Upper lobe of right lung (tissue), 1 donor: ENCODE data around the gene HS6ST3. TPM values are rescaled to one million over a fixed set of nuclear protein-coding genes. Genes with fewer than 3 reads are reported as not detected.

Experiments used
- ATAC-seq: fragments of 200-7000 bp; cut with Tn5 transposase; one replicate; pipeline ENCODE4 v1.9.1; 2020; ENCODE audit warnings: mild to moderate bottlenecking, moderate library complexity
- DNase-seq: peaks from one replicate; pipeline ENCODE4 v3.0.0-alpha.2; 2020
- H3K27ac ChIP-seq: fragments of 200-600 bp; one replicate; pipeline ENCODE4 v1.8.0; 2022
- H3K27me3 ChIP-seq: fragments of 200-600 bp; one replicate; pipeline ENCODE4 v1.8.0; 2022; ENCODE audit warnings: mild to moderate bottlenecking
- H3K36me3 ChIP-seq: fragments of 200-600 bp; one replicate; pipeline ENCODE4 v1.8.0; 2022
- H3K4me1 ChIP-seq: fragments of 200-600 bp; one replicate; pipeline ENCODE4 v1.8.0; 2022
- H3K4me3 ChIP-seq: fragments of 200-600 bp; one replicate; pipeline ENCODE4 v1.8.0; 2022; ENCODE audit warnings: mild to moderate bottlenecking
- H3K9me3 ChIP-seq: fragments of 200-600 bp; one replicate; pipeline ENCODE4 v1.8.0; 2022
- CTCF ChIP-seq: fragments of 200-600 bp; IDR thresholded peaks from one replicate; pipeline ENCODE4 v1.8.0; 2022; ENCODE audit warnings: antibody characterized with exemption
- intact Hi-C: fragments of 100-400 bp; cut with DNase I; formaldehyde crosslinking; loops from one replicate; pipeline ENCODE4 v1.11.0; 2022
- total RNA-seq: library from RNA; stranded (reverse); fragmentation: NEBNext Ultra II Directional; extraction: Animal tissue kit (Norgen Biotek cat#: 25700); gene quantifications from one replicate; pipeline ENCODE4 v1.2.1, GENCODE V29; 2021
- donor health status: DM: no; HTN: yes; CAD: no; lungs with severe emphysema.

Gene HS6ST3
- total RNA-seq, 1 donor from 2014 or later, result not detected

- Histone ChIP-seq H3K36me3 (no peaks in the 10 kb centered on the region), H3K27me3 (no peaks in the 10 kb centered on the region), H3K9me3 (no peaks in the 10 kb centered on the region), H3K27ac (no peak overlapping the region), H3K4me1 (no peaks in the 10 kb centered on the region), H3K4me3 (no peak overlapping the region)
- intact Hi-C loops, result no loop called here
- no peak for TF ChIP-seq CTCF
- peak; percentile 75 for ATAC-seq
- no peak for DNase-seq
These were observed 768.4 kb downstream of the HS6ST3 start for GRCh38 chr13:96858133-96858826.

- Histone ChIP-seq H3K36me3 (no peaks in the 10 kb centered on the region), H3K4me1 (no peaks in the 10 kb centered on the region), H3K9me3 (no peaks in the 10 kb centered on the region), H3K27ac (no peak overlapping the region), H3K4me3 (no peak overlapping the region), H3K27me3 (no peaks in the 10 kb centered on the region)
- ATAC-seq, result no peak
- DNase-seq, result no peak
- intact Hi-C loops, result no loop called here
- TF ChIP-seq CTCF, result no peak
These were observed 771.0 kb downstream of the HS6ST3 start for GRCh38 chr13:96860882-96861281.

- no peak for DNase-seq
- Histone ChIP-seq H3K4me3 (no peak overlapping the region), H3K4me1 (no peaks in the 10 kb centered on the region), H3K27ac (no peak overlapping the region), H3K36me3 (no peaks in the 10 kb centered on the region), H3K27me3 (no peaks in the 10 kb centered on the region), H3K9me3 (no peaks in the 10 kb centered on the region)
- intact Hi-C loops, result no loop called here
- ATAC-seq, result no peak
- TF ChIP-seq CTCF, result no peak
These were observed 772.2 kb downstream of the HS6ST3 start for GRCh38 chr13:96862093-96862492.

GRCh38 chr13:96862999-96863398, 773.1 kb downstream of the HS6ST3 start:
- intact Hi-C loops, result no loop called here
- ATAC-seq, result no peak

GRCh38 chr13:96871469-96871868, 781.6 kb downstream of the HS6ST3 start:
- ATAC-seq, result no peak
- no peak for DNase-seq
- Histone ChIP-seq H3K4me1 (no peaks in the 10 kb centered on the region), H3K9me3 (no peaks in the 10 kb centered on the region), H3K36me3 (no peaks in the 10 kb centered on the region), H3K27me3 (no peaks in the 10 kb centered on the region), H3K27ac (no peak overlapping the region), H3K4me3 (no peak overlapping the region)
- no peak for TF ChIP-seq CTCF
- intact Hi-C loops, result no loop called here

More at GRCh38 chr13:96862999-96863398, 773.1 kb downstream of the HS6ST3 start:
- H3K9me3 ChIP-seq, result no peaks in the 10 kb centered on the region
- H3K27me3 ChIP-seq, result no peaks in the 10 kb centered on the region
- no peaks in the 10 kb centered on the region for H3K4me1 ChIP-seq
- no peak overlapping the region for H3K4me3 ChIP-seq
- H3K27ac ChIP-seq, result no peak overlapping the region
- DNase-seq, result no peak
- no peak for TF ChIP-seq CTCF
- H3K36me3 ChIP-seq, result no peaks in the 10 kb centered on the region

- Histone ChIP-seq H3K36me3 (no peaks in the 10 kb centered on the region), H3K4me1 (no peaks in the 10 kb centered on the region), H3K27ac (no peak overlapping the region), H3K9me3 (no peaks in the 10 kb centered on the region), H3K27me3 (no peaks in the 10 kb centered on the region), H3K4me3 (no peak overlapping the region)
- DNase-seq, result no peak
- intact Hi-C loops, result no loop called here
- TF ChIP-seq CTCF, result no peak
- ATAC-seq, result no peak
These were observed 790.5 kb downstream of the HS6ST3 start for GRCh38 chr13:96880419-96880818.
